Subcutaneous adipose tissue (tissue), 4 donors: ENCODE data around the gene DGCR2. TPM values are rescaled to one million over a fixed set of nuclear protein-coding genes. Genes with fewer than 3 reads are reported as not detected.

Experiments used
- CTCF ChIP-seq: fragments of 450-650 bp; IDR thresholded peaks from one replicate; pipeline ENCODE4 v1.5.1; 2016; ENCODE audit warnings: low read depth, mild to moderate bottlenecking, control low read depth, antibody characterized with exemption, moderate library complexity
- total RNA-seq, 4 donors: library from RNA; depleted of rRNA; stranded (reverse); fragments of >200 nt; gene quantifications; one replicate each; pipeline ENCODE4 v1.1.0, GENCODE V29; 2016

DGCR2 gene
- total RNA-seq, 4 donors from 2014 or later = 22.3 to 47.1 (median 30.5) TPM

- no peak for TF ChIP-seq CTCF
Measured at GRCh38 chr22:19122752-19123492, 710 bp upstream of the DGCR2 start.

- TF ChIP-seq CTCF = no peak
Measured at GRCh38 chr22:19121631-19122142, 525 bp downstream of the DGCR2 start.

GRCh38 chr22:19120829-19121630, 1.2 kb downstream of the DGCR2 start:
- TF ChIP-seq CTCF = no peak

GRCh38 chr22:19119949-19120348, 2.3 kb downstream of the DGCR2 start:
- no peak for TF ChIP-seq CTCF

- no peak for TF ChIP-seq CTCF
Measured at GRCh38 chr22:19118329-19118880, 3.8 kb downstream of the DGCR2 start.

GRCh38 chr22:19117111-19117512, 5.1 kb downstream of the DGCR2 start:
- no peak for TF ChIP-seq CTCF

GRCh38 chr22:19115628-19116027, 6.6 kb downstream of the DGCR2 start:
- TF ChIP-seq CTCF = no peak
